DOHH2 (cell line): ENCODE results near the gene CLCN7.

Experiments used
- H3F3A ChIP-seq: fragments of 200-600 bp; sonication (generic), shearing (Covaris generic); 2 replicates; pipeline ENCODE4 v1.6.0; 2016; ENCODE audit warnings: antibody characterized with exemption, mild to moderate bottlenecking; ENCODE audit not compliant: control insufficient read depth, insufficient read depth
- H3K27ac ChIP-seq: fragments of 200-600 bp; sonication (generic); 2 replicates; pipeline ENCODE4 v1.5.1; 2014; ENCODE audit warnings: low read depth, mild to moderate bottlenecking, low read length, moderate library complexity
- H3K27me3 ChIP-seq: fragments of 200-600 bp; sonication (generic); 2 replicates; pipeline ENCODE4 v1.6.1; 2014; ENCODE audit warnings: mild to moderate bottlenecking, low read length, mixed read lengths; ENCODE audit not compliant: control insufficient read depth
- H3K36me3 ChIP-seq: fragments of 200-600 bp; sonication (generic); 2 replicates; pipeline ENCODE4 v1.6.1; 2014; ENCODE audit warnings: mild to moderate bottlenecking, low read length, moderate library complexity, mixed read lengths; ENCODE audit not compliant: control insufficient read depth
- H3K4me1 ChIP-seq: fragments of 200-600 bp; sonication (generic); 2 replicates; pipeline ENCODE4 v1.6.1; 2014; ENCODE audit warnings: mild to moderate bottlenecking, low read length, mixed read lengths; ENCODE audit not compliant: control insufficient read depth
- H3K4me2 ChIP-seq: fragments of 200-600 bp; sonication (generic); 2 replicates; pipeline ENCODE4 v1.6.0; 2014; ENCODE audit warnings: mild to moderate bottlenecking, low read length, moderate library complexity
- H3K4me3 ChIP-seq: fragments of 200-600 bp; sonication (generic); 2 replicates; pipeline ENCODE4 v1.5.1; 2014; ENCODE audit warnings: mild to moderate bottlenecking, low read length, mixed read lengths
- H3K79me2 ChIP-seq: fragments of 200-600 bp; sonication (generic); 2 replicates; pipeline ENCODE4 v1.6.1; 2014; ENCODE audit warnings: mild to moderate bottlenecking, low read length, mixed read lengths; ENCODE audit not compliant: control insufficient read depth
- H3K9me2 ChIP-seq: fragments of 200-600 bp; sonication (generic); replicated peaks from 2 replicates; pipeline ENCODE4 v1.6.1; 2014; ENCODE audit warnings: mild to moderate bottlenecking, low read length, mixed read lengths; ENCODE audit not compliant: control insufficient read depth
- H3K9me3 ChIP-seq: fragments of 200-600 bp; sonication (generic); 2 replicates; pipeline ENCODE4 v1.6.1; 2014; ENCODE audit warnings: antibody characterized with exemption, low read length, mixed read lengths; ENCODE audit not compliant: control insufficient read depth, insufficient read depth
- H4K20me1 ChIP-seq: fragments of 200-600 bp; sonication (generic); 2 replicates; pipeline ENCODE4 v1.6.0; 2014; ENCODE audit warnings: low read depth, mild to moderate bottlenecking, antibody characterized with exemption, low read length, moderate library complexity; ENCODE audit not compliant: control insufficient read depth, insufficient read depth
- CTCF ChIP-seq: fragments of 200-600 bp; sonication (generic); IDR thresholded peaks from one replicate; pipeline ENCODE4 v1.5.1; 2014; ENCODE audit warnings: antibody characterized with exemption, mild to moderate bottlenecking, low read depth, low read length; ENCODE audit not compliant: poor library complexity, severe bottlenecking
- EZH2phosphoT487 ChIP-seq: fragments of 200-600 bp; sonication (generic); IDR thresholded peaks from 2 replicates; pipeline ENCODE4 v1.6.1; 2017; ENCODE audit warnings: borderline replicate concordance, mild to moderate bottlenecking, antibody characterized with exemption, low read length, moderate library complexity, mixed read lengths

CLCN7 gene

GRCh38 chr16:1474796-1475551 is at the start of gene CLCN7:
CLCN7 (minus strand) TSS chr16:1475028; CDS start chr16:1474974, 54 bp downstream.
- Histone ChIP-seq H3K4me3 (peak within 1 kb of the TSS; percentile 95), H3K4me1 (peaks cover 47% of the 10 kb centered on the region), H3K27ac (peak within 1 kb of the TSS; percentile 61), H3K4me2 (peak within 1 kb of the TSS; percentile 94), H3F3A (peaks cover 6% of the 10 kb centered on the region; the same call in 1 of the 2 replicates), H3K27me3 (no peaks in the 10 kb centered on the region), H3K9me3 (no peaks in the 10 kb centered on the region), H3K36me3 (0 out of 2 replicates have a peak, but pooled peaks cover 4% of the 10 kb centered on the region), H4K20me1 (no peaks in the 10 kb centered on the region), H3K9me2 (no peaks in the 10 kb centered on the region), H3K79me2 (peaks cover 56% of the 10 kb centered on the region)
- TF ChIP-seq CTCF = no peak
- TF ChIP-seq EZH2phosphoT487 = no peak

- TF ChIP-seq EZH2phosphoT487 = no peak
- TF ChIP-seq CTCF = no peak
- Histone ChIP-seq H3K79me2 (no peaks in the 10 kb centered on the region), H3F3A (no peaks in the 10 kb centered on the region), H3K9me3 (no peaks in the 10 kb centered on the region), H3K4me1 (no peaks in the 10 kb centered on the region), H3K4me3 (no peak overlapping the region), H3K27me3 (no peaks in the 10 kb centered on the region), H4K20me1 (no peaks in the 10 kb centered on the region), H3K36me3 (no peaks in the 10 kb centered on the region), H3K4me2 (no peak overlapping the region), H3K9me2 (no peaks in the 10 kb centered on the region), H3K27ac (no peak overlapping the region)
Observed at GRCh38 chr16:1524366-1524765, 49.5 kb upstream of the CLCN7 start.

GRCh38 chr16:1523581-1524245 is 48.9 kb upstream of the CLCN7 start:
- Histone ChIP-seq H3K79me2 (no peaks in the 10 kb centered on the region), H3K9me3 (no peaks in the 10 kb centered on the region), H3K27ac (no peak overlapping the region), H3K4me3 (no peak overlapping the region), H3K9me2 (no peaks in the 10 kb centered on the region), H3K4me2 (no peak overlapping the region), H3K36me3 (no peaks in the 10 kb centered on the region), H3K27me3 (no peaks in the 10 kb centered on the region), H3K4me1 (no peaks in the 10 kb centered on the region), H3F3A (no peaks in the 10 kb centered on the region), H4K20me1 (no peaks in the 10 kb centered on the region)
- TF ChIP-seq CTCF (no peak), EZH2phosphoT487 (no peak)
